AML-193 (cell line): Measurements from ENCODE around the gene COPE.

Experiments used
- DNase-seq, 2 experiments: peaks; one replicate each; lab custom pipeline; 2025; lab: John Stamatoyannopoulos, UW

COPE gene

DNA sequence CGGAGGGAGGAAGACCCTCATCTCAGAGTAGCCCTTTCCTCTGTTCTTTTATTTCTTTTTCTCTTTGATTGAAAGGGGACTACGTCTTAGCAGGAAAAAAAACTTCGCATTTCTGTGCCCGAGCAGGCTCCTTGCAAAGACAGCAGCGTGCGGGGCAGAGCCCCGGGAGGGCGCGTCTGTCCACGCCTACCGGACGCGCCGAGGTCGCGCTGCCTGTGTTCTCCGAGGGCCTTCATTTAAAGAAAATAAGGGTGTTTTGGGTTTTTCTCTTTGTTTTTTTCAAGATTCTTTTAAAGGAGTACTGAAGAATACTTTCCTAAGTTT, 52.4 kb downstream of the COPE start:
- DNase-seq, result no peak

DNA sequence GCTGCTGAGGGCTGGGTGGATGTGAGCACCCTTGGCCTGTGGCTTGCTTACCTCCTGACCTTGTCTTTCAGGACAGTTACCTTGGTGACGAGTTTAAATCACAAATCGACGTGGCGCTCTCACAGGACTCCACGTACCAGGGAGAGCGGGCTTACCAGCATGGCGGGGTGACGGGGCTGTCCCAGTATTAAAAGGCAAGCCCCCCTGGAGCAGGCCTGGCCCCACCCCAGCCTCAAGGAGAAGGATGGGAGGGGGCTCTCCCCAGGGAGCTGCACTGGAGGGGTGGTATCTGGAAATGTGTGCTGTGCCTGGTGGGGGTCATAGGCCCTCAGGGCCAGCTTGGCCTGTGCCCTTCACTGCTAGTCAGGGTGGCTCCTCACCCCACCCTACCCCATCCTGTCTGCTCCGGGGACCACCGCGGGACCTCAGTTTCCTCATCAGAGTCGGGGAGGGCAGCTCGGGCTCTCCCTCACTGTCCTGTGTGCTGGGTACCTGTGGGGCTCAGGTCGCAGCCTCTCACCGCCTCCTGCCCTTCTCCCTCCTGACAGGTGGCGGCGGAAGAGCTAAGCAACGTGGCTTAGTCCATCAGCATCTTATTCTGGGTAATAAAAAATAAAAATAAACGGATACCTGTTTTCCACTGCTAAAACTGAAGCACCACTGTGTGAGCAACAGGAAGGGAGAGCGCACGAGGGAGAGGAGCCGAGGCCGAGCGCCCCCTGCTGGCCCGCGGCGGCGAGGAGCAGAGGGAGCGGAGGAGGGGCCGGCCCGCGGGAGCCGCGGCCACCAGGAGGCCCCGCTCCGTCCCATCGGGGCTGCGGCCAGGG, 53.0 kb downstream of the COPE start:
- peak in 1 of 2 experiments; percentile 9 for DNase-seq

DNA sequence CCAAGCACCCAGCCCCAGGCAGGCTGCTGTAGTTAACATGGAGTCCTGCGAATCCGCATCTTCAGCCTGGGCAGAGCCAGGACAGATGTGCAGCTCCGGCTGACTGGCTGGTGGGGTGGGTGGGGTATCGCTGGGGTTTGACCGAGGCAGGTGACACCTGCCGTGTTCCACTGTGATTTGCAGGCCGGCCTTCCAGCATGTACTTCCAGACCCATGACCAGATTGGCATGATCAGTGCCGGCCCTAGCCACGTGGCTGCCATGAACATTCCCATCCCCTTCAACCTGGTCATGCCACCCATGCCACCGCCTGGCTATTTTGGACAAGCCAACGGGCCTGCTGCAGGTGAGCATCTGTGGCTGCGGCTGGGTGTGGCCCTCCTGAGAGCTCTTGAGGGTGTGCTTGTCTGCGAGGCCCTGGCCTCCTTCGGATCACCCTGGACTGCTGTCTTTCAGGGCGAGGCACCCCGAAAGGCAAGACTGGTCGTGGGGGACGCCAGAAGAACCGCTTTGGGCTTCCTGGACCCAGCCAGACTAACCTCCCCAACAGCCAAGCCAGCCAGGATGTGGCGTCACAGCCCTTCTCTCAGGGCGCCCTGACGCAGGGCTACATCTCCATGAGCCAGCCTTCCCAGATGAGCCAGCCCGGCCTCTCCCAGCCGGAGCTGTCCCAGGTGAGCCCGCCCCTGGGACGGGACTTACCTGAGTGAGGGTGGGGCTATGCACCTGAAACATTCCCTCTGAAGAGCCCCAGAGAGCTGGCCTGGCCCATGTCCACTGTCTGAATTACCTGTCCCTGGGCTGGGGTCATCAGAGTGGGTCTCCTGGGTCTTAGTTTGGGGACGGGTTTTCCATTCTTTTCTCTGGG, 53.8 kb downstream of the COPE start:
- no peak for DNase-seq

DNA sequence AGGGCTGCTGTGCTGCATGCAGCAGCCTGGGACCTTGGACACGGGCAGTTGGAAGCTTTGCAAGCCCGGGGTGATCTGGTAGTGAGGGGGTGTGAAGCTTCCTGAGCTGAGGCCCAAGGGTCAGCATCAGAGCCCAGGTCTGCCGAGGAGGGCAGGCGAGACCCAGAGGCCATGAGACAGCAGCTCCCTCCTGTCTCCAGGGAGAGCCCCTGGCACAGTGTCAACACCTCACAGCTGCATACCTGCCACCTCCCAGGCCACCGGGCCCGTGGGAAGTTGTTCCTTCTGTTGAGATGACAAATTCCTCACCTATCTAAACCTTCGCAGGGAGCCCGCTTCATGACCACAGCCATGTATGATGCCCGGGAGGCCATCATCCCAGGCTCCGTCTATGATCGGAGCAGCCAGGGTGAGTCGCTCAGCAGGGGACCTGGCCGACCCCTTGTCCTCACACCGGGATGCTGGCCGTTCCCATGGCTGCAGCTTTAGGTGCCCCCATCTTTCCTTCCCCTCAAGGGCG, 55.3 kb downstream of the COPE start:
- no peak for DNase-seq

DNA sequence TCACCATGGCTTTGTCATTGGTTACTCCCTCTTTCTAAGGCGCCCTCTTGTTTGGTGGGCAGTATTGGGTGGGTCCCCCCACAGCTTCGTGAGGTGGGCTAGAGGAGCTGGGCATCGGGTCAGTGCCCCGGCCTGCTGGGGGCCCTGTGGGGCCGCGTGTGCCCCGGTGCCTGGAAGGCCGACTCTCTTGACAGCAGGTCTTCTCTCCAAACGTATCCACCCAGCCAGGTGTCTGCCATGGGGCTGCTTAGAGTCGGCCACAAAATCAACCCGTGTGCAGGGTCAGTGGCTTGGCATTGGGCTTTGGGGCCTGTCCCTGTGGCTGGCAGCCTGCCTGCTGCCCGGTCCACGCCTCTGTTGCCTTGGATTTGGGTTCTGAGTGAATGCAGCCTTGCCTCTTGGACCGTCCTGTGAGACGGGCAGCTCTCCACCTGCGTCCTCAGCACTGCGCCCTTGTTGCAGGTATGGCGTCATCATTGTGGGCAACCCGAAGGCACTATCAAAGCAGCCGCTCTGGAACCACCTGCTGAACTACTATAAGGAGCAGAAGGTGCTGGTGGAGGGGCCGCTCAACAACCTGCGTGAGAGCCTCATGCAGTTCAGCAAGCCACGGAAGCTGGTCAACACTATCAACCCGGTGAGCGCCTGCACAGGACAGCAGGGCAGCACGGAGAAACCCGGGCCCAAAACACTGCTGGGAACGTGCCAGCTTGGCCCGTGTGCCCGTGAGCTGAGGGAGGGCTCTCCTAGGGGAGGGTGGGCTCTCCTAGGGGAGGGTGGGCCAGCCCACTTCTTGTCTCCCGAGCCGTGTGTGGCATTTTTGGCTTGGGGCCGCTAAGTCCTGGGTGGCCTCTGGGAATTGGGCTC, 56.0 kb downstream of the COPE start:
- no peak for DNase-seq

DNA sequence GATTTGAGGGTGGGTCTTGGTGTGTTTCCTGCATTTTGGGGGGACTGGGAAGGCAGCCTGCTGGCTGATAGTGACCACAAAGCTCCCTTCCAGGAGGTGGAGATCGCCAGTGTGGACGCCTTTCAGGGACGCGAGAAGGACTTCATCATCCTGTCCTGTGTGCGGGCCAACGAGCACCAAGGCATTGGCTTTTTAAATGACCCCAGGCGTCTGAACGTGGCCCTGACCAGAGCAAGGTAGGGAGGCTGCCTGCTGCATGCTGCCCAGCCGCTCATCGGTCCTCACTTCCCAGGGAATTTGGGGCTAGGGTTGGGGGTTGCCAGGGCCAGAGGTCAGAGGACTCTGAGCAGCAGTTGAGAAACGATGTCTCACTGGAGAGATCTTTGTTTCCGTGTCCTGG, 57.3 kb downstream of the COPE start:
- no peak for DNase-seq

DNA sequence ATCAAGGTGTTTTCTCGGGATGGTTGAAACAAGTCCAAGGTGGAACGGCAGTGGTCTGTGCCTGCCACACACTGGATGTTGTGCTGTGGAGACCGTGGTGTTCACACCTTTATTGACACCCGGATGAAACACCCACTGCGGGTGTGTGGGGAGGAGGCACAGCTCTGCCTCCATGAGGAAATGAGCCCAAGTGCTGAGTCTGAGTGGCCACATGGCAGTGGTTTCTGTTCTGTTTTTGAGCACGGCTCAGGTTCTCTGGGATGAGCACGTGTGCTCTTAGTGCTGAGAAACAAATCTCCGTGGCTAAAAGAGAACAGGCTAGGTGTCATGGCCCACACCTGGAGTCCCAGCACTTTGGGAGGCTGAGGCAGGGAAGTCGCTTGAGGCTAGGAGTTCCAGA, 58.0 kb downstream of the COPE start:
- no peak for DNase-seq

DNA sequence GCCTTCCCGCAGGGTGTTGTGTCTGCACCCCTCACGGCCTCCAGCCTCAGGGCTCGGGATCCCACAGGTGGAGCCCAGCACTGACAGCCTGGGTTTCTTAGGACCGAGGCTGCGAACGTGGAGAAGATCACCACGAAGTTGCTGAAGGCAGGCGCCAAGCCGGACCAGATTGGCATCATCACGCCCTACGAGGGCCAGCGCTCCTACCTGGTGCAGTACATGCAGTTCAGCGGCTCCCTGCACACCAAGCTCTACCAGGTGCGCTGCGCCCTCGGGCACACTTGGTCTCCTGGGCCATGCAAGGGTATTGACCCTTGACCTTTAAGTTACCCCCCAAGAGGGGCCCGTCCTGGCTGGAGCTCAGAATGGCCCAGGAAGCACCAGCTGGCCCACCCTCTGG, 58.5 kb downstream of the COPE start:
- DNase-seq, result no peak

DNA sequence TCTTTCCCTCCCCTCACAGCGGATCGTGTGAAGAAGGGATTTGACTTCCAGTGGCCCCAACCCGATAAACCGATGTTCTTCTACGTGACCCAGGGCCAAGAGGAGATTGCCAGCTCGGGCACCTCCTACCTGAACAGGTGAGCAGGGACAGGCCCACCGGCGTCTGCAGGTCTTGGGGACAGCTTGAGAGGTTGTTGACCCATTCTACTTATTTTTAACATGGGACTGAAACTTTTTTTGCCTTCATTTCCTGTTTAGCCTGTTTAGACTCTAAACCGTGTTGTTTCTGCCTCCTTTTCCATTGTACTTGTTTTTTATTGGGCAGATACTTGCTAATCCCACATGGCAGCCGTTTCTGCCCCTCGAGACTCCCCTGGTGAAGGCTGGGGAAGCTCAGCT, 58.9 kb downstream of the COPE start:
- DNase-seq, result no peak

DNA sequence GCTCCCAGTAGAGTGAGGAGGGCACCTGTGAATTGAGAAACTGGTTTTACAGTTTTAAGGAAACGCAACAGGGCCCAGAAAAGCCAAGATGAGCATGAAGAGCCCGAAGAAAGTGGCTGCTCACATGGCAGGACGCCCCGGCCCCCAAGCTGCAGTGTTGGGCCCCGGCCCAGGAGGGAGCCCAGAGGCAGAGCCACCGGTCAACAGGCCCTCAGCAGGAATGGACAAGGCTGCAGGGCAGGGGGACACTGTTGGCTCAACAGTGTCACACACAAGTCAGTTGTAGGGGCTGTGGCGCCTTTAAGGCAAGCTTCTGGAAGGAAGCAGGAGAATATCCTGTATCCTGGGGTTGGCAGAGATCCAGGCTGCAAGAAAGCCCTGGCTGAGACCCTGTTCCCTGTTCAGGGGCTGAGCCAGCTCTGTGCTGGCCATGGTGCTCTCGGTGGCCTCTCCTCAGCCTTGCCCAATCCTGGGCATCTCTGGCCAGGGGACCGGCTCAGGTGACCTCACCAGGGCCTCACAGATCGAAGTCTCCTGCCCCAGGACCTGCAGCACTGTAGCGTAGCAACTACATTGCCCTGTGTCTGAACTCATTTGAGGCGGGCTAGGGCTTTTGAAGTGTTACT, 59.4 kb downstream of the COPE start:
- no peak for DNase-seq

DNA sequence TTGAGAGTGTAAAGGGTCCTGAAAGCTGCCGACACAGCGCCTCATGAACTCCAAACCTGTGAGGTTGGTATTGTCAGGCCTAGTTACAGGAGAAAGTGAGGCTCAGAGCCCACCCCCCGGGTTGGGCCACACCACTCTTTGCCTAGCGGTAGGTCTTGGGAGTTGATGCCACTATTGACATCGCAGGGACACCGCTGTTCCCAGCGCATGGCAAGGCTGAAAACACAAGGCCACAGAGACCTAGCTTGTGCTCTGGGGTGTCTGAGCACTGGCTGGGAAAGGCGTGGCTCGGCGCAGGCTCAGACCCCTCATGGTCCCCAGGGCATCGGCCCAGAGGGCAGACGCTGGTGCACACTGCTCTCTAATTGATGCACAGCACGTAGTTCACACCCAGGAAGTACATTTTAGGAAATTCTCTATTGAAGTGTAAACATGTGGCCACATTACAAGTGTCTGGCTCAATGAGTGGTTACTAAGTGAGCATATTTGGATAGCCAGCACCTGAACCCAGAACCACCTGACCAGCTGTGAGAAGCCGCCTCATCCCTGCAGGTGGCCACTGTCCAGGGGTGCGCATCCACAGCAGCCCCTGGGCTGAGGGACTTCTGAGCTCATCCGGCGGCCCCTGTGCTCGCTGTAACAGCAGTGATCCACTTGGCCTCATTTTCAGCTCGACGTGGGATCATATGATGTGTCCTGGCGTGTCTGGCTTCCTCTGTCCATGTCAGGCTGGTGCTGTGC, 60.1 kb downstream of the COPE start:
- no peak for DNase-seq

DNA sequence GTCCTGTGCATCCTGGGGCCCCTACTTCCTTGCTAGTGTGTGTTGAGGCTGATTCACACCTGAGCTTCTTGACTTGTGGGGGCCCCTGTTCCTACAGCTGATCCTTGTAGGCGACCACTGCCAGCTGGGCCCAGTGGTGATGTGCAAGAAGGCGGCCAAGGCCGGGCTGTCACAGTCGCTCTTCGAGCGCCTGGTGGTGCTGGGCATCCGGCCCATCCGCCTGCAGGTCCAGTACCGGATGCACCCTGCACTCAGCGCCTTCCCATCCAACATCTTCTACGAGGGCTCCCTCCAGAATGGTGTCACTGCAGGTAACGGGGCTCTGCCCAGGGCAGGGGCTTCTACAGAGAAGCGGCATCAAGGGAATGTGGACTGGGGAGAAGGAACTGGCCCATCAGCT, 62.0 kb downstream of the COPE start:
- DNase-seq, result no peak

DNA sequence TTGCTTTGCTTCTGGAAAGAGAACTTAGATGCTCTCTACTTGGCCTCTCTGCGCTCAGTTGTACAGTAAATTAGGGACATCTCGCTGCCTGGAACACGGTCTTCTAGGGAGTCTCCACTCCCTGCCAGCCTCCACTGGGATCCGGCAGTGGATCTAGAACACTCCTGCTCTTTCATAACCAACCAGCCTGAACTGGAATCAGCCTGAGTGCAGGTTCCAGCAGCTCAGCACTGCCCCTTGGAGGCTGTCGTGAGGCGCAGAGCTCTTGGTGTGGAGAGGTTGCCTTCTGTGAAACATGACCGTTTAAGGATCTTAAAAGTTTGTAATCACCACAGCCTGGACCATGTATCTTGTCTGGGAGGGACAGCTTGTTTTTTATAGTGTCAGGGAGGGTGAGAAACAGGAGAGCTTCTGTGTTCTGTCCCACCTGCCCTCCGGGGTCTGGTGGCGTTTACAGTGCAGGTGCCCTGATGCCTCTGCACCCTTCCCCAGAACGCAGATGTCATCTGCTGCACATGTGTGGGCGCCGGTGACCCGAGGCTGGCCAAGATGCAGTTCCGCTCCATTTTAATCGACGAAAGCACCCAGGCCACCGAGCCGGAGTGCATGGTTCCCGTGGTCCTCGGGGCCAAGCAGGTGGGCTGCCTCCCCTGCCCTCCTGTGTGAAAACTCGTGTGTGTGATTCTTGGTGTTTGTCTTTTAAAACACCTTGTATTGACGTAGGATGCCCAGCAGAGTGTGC, 62.6 kb downstream of the COPE start:
- peak in 1 of 2 experiments; percentile 5 for DNase-seq

DNA sequence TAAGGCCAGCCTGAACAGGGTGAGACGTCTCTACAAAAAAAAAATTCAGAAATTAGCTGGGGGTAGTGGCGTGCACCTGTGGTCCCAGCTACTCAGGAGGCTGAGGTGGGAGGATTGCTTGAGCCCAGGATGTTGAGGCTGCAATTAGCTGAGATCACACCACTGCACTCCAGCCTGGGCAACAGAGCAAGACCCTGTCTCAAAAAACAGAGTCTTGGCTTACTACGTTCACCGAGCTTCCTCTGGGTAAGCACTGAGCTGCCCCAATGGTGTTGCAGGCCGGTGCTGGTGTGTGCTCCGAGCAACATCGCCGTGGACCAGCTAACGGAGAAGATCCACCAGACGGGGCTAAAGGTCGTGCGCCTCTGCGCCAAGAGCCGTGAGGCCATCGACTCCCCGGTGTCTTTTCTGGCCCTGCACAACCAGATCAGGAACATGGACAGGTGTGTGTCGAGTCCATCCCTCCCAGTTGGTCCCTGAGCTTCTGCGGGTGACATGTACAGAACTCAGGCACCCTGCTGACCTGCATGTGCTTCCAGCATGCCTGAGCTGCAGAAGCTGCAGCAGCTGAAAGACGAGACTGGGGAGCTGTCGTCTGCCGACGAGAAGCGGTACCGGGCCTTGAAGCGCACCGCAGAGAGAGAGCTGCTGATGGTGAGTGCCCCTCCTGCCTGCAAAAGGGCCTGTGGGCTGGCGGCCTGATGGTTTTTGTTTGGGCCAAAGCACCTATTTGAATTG, 63.4 kb downstream of the COPE start:
- DNase-seq, result no peak

DNA sequence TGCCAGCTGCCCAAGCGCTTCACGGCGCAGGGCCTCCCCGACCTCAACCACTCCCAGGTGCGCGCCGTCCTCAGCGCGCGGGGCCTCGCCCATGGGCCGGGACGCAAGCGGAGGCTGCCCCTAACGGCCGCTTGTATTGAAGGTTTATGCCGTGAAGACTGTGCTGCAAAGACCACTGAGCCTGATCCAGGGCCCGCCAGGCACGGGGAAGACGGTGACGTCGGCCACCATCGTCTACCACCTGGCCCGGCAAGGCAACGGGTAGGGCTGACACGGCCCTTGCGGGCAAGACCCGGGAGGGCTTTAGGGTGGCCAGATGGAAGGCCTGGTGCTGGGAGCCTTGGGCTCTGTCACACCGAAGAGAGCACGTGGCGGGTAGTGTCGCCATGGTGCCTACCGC, 64.2 kb downstream of the COPE start:
- DNase-seq, result no peak

DNA sequence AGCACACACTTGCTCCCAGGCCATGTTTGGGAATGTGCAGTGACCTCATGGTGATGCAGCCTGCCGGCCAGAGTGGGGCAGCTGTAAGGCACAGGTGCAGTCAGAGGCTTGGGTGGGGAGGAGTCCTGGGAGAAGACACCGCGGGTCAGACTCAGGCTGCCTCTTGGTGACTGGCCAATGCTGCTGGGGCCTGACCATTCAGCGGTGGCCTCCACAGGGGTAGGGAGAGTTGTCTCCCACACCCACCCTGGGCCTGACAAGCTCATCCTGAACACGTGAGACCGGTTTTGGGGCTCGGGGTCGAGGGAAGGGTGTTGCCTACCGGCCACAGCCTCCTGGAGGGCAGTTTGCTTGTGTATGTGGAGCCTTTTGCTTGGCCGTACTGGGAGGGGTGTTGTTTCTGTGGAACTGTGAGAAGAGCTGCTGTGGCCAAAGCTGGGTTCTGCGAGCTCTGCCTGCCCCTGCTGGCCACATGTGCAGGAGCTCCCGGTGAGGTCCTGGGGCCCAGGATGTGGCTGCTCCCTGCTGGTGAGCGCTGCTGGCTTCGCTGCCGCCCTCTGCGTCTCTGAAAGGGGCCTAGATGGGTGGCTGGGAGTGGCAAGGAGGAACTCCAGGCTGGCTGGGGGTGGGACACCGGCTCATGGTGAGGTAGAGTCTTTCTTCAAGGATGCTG, 65.3 kb downstream of the COPE start:
- no peak for DNase-seq

DNA sequence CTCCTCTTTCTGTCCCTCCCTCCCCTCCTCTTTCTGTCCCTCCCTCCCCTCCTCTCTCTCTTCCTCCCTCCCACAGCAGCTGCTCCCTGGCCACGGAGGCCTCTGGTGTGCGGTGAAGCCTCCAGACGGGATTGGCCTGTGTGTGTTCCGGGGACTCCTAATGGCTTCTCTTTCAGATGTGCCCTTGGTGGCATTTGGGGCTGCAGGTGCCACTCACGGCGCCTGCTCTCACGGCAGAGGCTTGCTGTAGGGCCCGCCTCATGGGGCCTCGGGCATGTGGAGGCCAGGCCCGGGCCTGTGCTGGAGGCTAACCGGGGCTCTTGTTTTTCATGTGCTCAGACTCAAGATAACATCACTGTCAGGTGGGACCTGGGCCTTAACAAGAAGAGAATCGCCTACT, 66.5 kb downstream of the COPE start:
- DNase-seq, result no peak

DNA sequence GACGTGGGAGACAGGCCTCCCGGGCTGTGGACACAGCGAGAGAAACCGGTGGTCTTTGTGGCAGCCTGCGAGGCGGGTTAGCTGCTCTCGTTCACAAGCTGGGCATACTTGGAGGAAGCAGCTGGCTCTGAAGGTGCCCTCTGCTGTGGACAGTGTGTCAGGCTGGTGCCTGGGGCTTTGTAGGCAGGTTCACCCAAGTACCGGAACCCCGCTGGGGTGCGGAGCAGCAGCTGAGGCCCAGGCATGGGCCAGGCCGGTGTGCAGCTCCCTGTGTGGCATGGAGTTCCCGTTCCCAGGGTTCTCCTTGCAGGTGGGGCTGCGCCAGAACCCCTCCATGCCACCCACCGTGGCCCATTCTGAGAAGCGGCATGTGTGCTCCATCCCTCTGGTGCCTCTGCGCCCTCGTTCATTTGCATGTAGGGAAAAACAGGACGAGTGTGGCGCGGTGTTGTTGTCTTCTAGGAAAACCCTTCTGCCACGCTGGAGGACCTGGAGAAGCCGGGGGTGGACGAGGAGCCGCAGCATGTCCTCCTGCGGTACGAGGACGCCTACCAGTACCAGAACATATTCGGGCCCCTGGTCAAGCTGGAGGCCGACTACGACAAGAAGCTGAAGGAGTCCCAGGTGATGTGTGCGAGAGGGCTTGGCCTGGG, 67.4 kb downstream of the COPE start:
- DNase-seq, result no peak
